ENCODE data around the gene FNDC3B.

GRCh38 chr3:172227340-172228035 lies 188.1 kb downstream of the FNDC3B start:
- TF ChIP-seq ZNF701 (tag by site-specific recombination; IDR thresholded peaks at IDR 0.05) (no peak), ZNF645 (tag by site-specific recombination; IDR thresholded peaks at IDR 0.05) (no peak), SP3 (tag by site-specific recombination; IDR thresholded peaks at IDR 0.05) (no peak), CTCF (tag by site-specific recombination; IDR thresholded peaks at IDR 0.05) (no peak), SALL2 (tag by site-specific recombination; IDR thresholded peaks at IDR 0.05; ENCODE audit: borderline replicate concordance) (no peak), KLF17 (tag by site-specific recombination; IDR thresholded peaks at IDR 0.05) (no peak), OSR2 (tag by site-specific recombination; IDR thresholded peaks at IDR 0.05) (no peak)
